ENCODE results near the gene CEP170.

DNA sequence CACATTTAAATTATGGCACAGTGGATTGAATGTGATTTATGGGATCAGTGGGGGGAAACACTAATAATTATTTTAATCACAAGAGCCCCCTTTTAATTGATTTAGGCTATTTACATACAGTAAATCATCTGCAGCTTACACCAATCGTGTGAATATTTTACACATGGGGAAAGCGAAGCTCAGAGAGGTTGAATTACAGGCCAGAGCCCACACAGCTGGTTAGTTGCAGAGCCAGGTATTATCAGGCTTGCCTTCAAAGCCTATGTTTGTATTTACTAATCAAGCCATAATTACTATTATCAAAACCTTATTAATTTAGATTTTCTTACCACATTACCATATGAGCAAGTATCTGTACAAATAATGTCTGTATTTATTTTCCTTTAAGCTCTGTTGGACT, 1.5 kb upstream of the CEP170 start:
- TF ChIP-seq, protein P1, sequence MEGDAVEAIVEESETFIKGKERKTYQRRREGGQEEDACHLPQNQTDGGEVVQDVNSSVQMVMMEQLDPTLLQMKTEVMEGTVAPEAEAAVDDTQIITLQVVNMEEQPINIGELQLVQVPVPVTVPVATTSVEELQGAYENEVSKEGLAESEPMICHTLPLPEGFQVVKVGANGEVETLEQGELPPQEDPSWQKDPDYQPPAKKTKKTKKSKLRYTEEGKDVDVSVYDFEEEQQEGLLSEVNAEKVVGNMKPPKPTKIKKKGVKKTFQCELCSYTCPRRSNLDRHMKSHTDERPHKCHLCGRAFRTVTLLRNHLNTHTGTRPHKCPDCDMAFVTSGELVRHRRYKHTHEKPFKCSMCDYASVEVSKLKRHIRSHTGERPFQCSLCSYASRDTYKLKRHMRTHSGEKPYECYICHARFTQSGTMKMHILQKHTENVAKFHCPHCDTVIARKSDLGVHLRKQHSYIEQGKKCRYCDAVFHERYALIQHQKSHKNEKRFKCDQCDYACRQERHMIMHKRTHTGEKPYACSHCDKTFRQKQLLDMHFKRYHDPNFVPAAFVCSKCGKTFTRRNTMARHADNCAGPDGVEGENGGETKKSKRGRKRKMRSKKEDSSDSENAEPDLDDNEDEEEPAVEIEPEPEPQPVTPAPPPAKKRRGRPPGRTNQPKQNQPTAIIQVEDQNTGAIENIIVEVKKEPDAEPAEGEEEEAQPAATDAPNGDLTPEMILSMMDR (IDR thresholded peaks at IDR 0.05; ENCODE audit: insufficient read depth, low read depth, low read length) = no peak
- TF ChIP-seq EZH2 (IDR thresholded peaks at IDR 0.05; ENCODE audit: insufficient read depth, low read length) = no peak

Data from astrocyte (in vitro differentiated cells and primary cell).